COLO668 (cell line): ENCODE measurements around the gene GLMP.
"Not testable (repeated sequence)": the region's sequence is repeated elsewhere in the genome, so short reads cannot be mapped to it uniquely, and the experiment has no call there.

Experiments
- DNase-seq: peaks from one replicate; lab custom pipeline; 2025; ENCODE audit not compliant: unreplicated experiment; lab: John Stamatoyannopoulos, UW

The GLMP gene, protein sequence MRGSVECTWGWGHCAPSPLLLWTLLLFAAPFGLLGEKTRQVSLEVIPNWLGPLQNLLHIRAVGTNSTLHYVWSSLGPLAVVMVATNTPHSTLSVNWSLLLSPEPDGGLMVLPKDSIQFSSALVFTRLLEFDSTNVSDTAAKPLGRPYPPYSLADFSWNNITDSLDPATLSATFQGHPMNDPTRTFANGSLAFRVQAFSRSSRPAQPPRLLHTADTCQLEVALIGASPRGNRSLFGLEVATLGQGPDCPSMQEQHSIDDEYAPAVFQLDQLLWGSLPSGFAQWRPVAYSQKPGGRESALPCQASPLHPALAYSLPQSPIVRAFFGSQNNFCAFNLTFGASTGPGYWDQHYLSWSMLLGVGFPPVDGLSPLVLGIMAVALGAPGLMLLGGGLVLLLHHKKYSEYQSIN

DNA sequence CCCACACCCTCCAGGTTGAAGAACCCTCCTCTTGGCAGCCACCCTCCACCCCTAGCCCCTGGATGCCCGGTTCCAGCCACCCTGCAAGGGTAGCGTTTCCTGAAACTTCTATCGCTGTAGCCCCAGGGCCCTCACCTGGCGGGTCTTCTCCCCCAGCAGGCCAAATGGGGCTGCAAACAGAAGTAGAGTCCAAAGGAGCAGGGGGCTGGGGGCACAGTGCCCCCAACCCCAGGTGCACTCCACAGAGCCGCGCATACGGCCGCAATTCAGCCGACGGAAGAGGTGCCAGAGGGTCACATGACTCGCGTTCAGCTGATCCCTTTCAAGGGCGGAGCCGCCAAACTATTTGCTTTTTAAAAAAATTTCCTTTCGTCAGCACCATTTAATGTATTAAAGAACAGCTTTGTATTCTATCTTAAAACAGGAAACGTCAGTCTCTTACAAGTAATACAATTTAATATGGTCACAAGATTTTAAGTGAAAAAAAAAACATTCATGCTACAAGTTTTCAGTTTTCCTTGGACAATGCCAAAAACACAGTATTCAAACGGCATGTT lies at the start of gene GLMP:
TSS of gene GLMP (minus strand) at position 289 of the 557 bp plus-strand sequence. CDS start at position 255, 34 bp downstream.
- DNase-seq: peak; percentile 46

DNA sequence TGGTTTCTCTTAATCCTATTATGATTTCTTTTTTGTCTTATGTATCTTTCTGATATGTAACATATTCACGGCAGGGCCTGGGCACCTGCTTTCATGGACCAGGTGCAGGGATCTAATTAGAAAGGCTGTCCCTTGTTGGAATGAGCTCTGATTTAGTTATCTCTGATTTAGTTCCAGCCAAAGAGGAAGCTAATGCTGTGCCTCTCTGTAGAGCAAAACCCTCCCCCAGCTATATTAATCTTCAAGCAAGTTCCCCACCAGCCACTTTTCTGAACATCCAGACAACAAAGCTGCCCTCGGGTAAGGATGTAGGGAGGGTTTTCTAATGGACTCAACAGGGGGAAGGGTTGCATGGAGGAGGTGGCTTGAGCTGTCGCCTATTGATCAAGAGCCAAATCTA lies 48.9 kb upstream of the GLMP start:
- DNase-seq: no peak

GRCh38 chr1:156342166-156342955 lies 46.9 kb upstream of the GLMP start:
- DNase-seq: no peak

DNA sequence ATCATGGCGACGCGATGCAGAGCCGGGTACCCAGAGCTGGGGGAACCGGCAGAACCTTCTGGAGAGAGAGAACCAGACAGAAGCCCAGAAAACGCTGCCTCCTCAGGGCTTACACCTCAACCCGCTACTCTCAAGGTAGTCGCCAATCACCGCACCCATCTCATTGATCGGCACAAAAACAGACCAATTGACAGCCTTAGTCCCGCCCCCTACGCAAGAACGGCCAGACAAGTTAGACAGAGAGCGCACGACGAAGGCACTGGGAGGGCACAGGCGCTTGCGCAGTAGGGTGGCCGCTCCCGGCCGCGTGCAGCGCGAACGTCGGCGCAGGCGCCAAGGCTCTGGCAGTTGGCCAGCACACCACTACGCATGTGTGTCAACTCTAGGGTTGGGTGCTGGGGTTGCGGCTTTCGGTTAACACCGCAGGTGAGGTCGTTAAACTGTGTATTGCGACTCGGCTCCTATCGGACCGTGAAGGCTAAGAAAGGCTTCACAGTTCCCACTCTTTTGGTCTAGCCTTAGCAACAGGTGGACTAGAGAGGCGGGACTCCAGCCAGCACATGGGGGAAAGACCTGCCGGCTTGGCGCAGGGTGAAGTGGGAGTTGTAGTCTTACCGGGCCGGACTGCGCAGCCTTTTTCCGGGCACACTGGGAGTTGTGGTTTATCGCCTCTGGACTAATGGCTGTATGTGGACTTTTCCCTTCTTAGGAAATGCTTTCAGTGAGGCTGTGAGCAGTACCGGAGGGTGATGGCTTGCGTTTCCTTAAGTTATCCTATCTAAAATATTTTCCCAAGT lies 42.9 kb upstream of the GLMP start, which contains the start of the genes CCT3 and TSACC:
TSS of gene CCT3 (minus strand) at position 113 of the 797 bp plus-strand sequence. CDS start at position 5, 108 bp downstream.
TSS of gene TSACC (plus strand) at position 347 of the 797 bp plus-strand sequence. CDS start 1,232 bp downstream, outside the sequence.
- peak; percentile 99 for DNase-seq

DNA sequence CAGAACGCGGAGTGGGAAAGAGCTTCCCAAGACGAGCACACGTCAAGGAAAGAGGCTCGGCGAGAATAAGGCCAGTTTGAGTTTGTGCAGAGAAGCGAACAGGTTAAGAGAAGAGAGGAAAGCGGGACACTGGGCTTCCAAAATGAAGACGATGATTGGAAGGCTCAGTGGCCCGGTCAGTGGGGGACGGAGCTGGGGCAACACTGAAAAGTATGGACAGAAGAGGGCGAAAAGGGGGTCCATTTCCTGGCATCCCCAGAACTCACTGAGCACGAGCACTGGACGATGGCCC lies 42.4 kb upstream of the GLMP start:
- no peak for DNase-seq

GRCh38 chr1:156337052-156337887 lies 41.8 kb upstream of the GLMP start:
- no peak for DNase-seq

GRCh38 chr1:156336242-156336641 lies 40.8 kb upstream of the GLMP start:
- no peak for DNase-seq

DNA sequence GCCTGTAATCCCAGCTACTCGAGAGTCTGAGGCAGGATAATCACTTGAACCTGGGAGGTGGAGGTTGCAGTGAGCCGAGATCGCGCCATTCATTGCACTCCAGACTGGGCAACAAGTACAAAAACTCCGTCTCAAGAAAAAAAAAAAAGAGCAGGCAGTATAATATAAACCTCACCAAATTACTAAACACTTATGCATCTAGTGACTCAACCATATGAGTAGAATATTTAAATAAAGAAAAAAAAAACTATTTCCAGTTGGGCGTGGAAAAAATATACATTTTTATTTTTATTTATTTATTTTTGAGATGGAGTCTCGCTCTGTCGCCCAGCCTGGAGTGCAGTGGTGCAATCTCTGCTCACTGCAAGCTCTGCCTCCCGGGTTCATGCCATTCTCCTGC lies 27.7 kb upstream of the GLMP start:
- DNase-seq: not testable (repeated sequence)

DNA sequence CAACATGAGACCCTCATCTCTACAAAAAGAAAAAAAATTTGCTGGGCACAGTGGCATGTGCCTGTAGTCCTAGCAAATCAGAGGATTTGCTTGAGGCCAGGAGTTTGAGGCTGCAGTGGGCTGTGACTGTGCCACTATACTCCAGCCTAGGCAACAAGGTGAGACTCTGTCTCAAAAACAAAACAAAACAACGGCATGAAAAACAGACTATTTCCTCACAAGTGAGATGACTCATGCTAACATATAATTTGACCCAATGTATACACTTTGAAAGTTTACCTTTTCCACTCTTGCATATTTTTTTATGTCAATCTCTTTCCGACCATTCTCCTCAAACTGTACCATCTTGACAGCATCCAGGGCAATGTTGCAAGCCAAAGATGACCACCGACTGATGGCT lies 25.1 kb upstream of the GLMP start:
- no peak for DNase-seq

- no peak for DNase-seq
Observed at GRCh38 chr1:156319664-156320063, 24.2 kb upstream of the GLMP start.

DNA sequence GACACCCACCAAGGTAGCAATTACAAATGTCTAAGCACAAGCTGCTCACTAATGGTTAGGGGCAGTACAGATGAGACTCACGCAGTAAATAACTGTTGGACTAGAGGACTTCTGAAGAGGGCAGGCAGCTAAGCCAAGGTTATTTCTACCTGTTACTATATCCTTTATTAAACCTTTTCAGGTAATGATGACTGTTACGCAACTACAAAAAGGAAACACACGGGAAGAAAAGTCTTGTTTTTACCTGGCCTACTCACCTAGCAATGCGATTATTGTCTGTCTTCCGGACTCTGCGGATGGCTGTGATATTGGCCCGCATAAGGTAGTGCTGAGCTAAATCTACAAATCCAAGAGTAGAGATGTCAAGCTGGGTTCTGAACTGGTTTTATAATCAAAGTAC lies 21.4 kb upstream of the GLMP start:
- no peak for DNase-seq

DNA sequence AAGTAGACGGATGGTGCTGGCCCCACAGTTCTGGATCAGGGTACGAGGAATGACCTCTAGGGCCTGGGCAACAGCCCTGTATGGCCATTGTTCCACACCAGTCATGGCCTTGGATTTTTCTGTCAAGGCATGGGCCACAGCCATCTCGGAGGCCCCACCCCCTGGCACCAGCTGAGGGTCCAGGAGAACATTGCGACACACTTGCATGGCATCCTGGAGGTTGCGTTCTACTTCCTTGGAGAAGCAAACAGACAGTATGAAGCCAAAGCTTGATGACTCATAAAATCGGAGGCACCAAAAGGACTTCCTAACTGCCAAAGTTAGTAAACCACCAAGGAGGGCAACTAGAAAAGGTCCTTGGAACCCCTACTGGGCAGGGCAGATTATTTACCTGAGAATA lies 15.5 kb upstream of the GLMP start:
- DNase-seq: no peak

GRCh38 chr1:156308078-156308477 lies 12.6 kb upstream of the GLMP start:
- no peak for DNase-seq

- no peak for DNase-seq
Observed at GRCh38 chr1:156305215-156305614, 9.7 kb upstream of the GLMP start.

- no peak for DNase-seq
Observed at GRCh38 chr1:156303241-156303640, 7.8 kb upstream of the GLMP start.

DNA sequence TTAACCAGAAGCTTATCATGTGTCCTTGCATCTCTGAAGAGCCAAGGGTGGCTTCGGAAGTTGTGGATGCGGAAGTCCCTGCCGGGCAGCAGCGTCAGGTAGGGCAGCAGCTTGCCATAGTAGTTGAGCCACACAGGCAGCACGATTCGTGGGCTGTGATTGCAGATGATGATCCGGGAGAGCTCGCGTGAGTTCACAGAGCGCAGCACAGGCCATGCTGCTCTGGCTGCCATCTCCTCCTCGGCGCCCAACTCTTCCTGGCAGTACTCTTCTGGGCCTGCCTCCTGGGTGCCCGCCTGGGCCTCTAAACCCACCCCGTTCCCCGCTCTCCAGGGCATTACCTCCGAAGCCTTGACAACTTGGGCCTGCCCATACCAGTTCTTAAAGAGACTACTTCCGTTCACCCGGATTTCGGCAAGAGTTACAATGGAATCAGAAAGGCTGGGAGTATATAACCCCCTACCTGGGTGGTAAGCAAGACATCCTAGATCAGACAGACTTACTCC lies 3.4 kb upstream of the GLMP start, which contains the start of gene VHLL:
TSS of gene VHLL (minus strand) at position 456 of the 506 bp plus-strand sequence. CDS start at position 338, 118 bp downstream.
- no peak for DNase-seq

- no peak for DNase-seq
Observed at GRCh38 chr1:156293895-156294294, 1.6 kb downstream of the GLMP start.

GRCh38 chr1:156293098-156293434 lies 2.4 kb downstream of the GLMP start:
- no peak for DNase-seq

DNA sequence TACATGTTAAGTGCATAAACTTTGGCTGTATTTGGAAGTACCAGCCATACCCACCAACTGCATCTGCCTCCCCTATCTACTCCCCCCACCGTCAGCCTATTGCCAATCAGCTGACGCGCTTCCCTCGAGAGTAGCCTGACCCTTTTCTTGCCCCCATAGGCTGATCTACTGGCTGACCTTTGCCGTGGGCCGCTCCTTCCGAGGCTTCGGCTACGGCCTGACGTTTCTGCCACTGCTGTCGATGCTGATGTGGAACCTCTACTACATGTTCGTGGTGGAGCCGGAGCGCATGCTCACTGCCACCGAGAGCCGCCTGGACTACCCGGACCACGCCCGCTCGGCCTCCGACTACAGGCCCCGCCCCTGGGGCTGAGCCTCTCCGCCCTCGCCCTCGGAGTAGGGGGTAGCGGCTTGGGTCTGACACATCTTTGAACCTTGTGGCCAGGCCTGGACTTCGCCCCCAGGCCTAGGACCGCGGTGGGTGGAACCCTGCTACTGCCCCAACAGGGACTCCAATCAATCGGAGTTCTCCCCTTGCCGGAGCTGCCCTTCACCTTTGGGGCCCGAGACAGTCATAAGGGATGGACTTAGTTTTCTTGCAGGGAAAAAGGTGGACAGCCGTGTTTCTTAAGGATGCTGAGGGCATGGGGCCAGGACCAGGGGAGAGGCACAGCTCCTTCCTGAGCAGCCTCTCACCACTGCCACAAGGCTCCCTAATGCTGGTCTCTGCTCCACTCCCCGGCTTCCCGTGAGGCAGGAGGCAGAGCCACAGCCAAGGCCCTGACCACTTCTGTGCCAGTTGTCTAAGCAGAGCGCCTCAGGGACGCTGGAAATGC lies 4.0 kb downstream of the GLMP start:
- peak; percentile 87 for DNase-seq
